Measurements from ENCODE around the gene MYLK2.

Gene MYLK2

DNA sequence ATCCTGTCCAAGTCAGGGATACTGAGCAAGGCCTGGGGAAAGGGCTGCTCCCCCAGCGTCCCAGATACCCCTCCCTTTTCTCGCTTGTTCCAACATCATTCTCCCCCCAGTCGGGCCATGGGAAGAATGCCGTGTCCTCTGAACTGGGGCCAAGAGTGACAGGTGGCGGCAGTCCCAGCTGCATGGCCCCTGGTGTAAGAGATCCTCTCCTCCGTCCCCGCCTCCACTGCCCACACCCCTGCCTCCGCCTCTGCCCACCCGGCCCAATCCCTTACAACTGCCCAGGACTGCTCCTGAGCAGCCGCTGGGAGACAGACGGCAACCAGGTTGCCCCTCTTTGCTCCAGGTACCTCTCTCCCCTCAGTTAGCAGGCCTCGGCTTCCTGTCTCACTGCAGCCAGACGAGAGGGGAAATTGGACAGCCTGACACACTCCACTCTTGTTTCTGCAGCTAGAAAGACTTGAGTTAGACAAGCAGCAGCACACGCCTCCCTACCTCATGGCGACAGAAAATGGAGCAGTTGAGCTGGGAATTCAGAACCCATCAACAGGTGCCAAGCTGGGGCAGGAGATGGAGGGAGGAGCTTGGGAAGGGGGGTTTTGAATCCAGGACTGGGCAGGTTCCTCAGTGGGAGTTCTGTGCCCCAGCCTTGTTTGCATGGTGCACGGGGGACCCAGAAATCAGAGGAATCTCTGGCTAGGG is at the start of gene MYLK2:
Gene MYLK2 (plus strand): TSS at position 274 of the 702 bp plus-strand sequence. CDS start 225 bp downstream, at position 499.
- H3K9ac ChIP-seq (ENCODE audit: low read length): no peak within 1 kb of the TSS
- no peak within 1 kb of the TSS for H3K27ac ChIP-seq (ENCODE audit: low read length)
- H3K4me1 ChIP-seq (ENCODE audit: control insufficient read depth, low read depth, low read length): peaks cover 3% of the 10 kb centered on the region
- H3K4me3 ChIP-seq (ENCODE audit: low read length): no peak within 1 kb of the TSS
- H3K27me3 ChIP-seq (ENCODE audit: control insufficient read depth, insufficient read depth, low read length): no peaks in the 10 kb centered on the region
- H3K36me3 ChIP-seq (ENCODE audit: control insufficient read depth, low read depth, low read length): no peaks in the 10 kb centered on the region
- no peaks in the 10 kb centered on the region for H3K9me3 ChIP-seq (ENCODE audit: control insufficient read depth, low read depth, low read length)

DNA sequence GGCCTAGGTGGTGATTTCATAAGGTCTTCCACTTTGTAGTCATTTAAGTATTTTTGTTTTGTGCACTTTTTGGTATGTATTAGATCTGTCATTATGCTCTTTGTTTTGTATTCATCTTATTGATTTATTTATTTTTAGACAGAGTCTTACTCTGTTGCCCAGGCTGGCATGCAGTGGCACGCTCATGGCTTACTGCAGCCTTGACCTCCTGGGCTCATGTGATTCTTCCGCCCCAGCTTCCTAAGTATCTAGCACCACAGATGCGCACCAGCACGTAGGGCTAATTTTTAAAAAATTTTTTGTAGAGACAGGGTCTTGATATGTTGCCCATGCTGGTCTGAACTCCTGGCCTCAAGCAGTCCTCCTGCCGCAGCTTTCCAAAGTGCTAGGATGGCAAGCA is 49.5 kb upstream of the MYLK2 start:
- no peak overlapping the region for H3K4me3 ChIP-seq (ENCODE audit: low read length)
- no peak overlapping the region for H3K9ac ChIP-seq (ENCODE audit: low read length)
- H3K4me1 ChIP-seq (ENCODE audit: control insufficient read depth, low read depth, low read length): no peaks in the 10 kb centered on the region
- H3K27ac ChIP-seq (ENCODE audit: low read length): no peak overlapping the region
- peaks cover 82% of the 10 kb centered on the region for H3K36me3 ChIP-seq (ENCODE audit: control insufficient read depth, low read depth, low read length)
- no peaks in the 10 kb centered on the region for H3K27me3 ChIP-seq (ENCODE audit: control insufficient read depth, insufficient read depth, low read length)
- H3K9me3 ChIP-seq (ENCODE audit: control insufficient read depth, low read depth, low read length): no peaks in the 10 kb centered on the region

DNA sequence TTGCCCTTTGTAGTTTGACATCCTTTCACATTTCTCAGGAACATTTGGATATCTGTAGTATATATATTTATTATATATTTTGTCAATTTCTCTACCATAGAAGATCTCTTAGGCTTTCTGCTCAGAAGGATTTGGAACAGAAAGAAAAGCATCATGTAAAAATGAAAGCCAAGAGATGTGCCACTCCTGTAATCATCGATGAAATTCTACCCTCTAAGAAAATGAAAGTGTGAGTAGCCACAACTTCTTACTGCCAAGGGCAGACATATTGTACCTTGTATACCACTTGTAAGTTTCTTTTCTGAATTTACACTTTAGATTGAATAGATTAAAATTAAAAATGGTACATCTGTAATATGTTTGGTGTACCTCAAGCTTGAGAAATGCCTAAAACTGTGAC is 48.9 kb upstream of the MYLK2 start:
- no peaks in the 10 kb centered on the region for H3K4me1 ChIP-seq (ENCODE audit: control insufficient read depth, low read depth, low read length)
- no peak overlapping the region for H3K9ac ChIP-seq (ENCODE audit: low read length)
- no peaks in the 10 kb centered on the region for H3K27me3 ChIP-seq (ENCODE audit: control insufficient read depth, insufficient read depth, low read length)
- H3K4me3 ChIP-seq (ENCODE audit: low read length): no peak overlapping the region
- H3K36me3 ChIP-seq (ENCODE audit: control insufficient read depth, low read depth, low read length): peaks cover 77% of the 10 kb centered on the region
- H3K27ac ChIP-seq (ENCODE audit: low read length): no peak overlapping the region
- no peaks in the 10 kb centered on the region for H3K9me3 ChIP-seq (ENCODE audit: control insufficient read depth, low read depth, low read length)

DNA sequence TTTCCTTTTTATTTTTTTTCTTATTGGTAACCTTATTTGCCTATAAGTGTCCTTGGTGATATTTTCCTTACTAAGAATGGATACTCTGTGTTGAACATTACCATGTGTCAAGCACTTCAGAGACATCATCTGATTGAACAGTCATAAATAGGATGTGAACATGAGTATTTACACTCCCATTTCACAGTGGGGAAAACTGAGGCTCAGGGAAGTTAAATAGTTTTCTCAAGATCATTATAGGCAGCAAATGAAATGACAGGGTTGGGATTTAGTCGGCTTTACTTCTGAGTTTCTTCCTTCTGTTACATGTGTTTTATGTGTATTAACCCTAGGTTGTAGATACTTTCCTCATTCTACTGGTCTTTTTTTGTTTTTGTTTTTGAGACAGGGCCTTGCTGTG is 44.7 kb upstream of the MYLK2 start:
- Histone ChIP-seq H3K36me3 (ENCODE audit: control insufficient read depth, low read depth, low read length) (peaks cover 76% of the 10 kb centered on the region), H3K9me3 (ENCODE audit: control insufficient read depth, low read depth, low read length) (no peaks in the 10 kb centered on the region), H3K27me3 (ENCODE audit: control insufficient read depth, insufficient read depth, low read length) (no peaks in the 10 kb centered on the region), H3K27ac (ENCODE audit: low read length) (no peak overlapping the region), H3K4me3 (ENCODE audit: low read length) (no peak overlapping the region), H3K9ac (ENCODE audit: low read length) (no peak overlapping the region), H3K4me1 (ENCODE audit: control insufficient read depth, low read depth, low read length) (no peaks in the 10 kb centered on the region)

DNA sequence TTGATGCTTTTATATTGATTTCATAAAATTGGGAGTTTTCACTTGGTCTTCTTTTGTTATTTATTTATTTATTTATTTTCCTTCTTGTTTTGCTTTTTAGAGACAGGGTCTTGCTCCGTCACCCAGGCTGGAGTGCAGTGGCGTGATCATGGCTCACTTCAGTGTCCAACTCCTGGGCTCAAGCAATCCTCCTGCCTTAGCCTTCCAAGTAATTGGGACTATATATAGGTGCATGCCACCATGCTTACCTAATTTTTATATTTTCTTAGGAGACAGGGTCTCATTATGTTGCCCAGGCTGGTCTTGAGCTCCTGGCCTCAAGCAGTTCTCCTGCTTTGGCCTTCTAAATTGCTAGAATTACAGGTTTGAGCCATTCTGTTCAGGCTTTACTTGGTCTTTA is 38.3 kb upstream of the MYLK2 start:
- Histone ChIP-seq H3K4me3 (ENCODE audit: low read length) (no peak overlapping the region), H3K27me3 (ENCODE audit: control insufficient read depth, insufficient read depth, low read length) (no peaks in the 10 kb centered on the region), H3K9me3 (ENCODE audit: control insufficient read depth, low read depth, low read length) (no peaks in the 10 kb centered on the region), H3K27ac (ENCODE audit: low read length) (no peak overlapping the region), H3K4me1 (ENCODE audit: control insufficient read depth, low read depth, low read length) (peaks cover 5% of the 10 kb centered on the region), H3K36me3 (ENCODE audit: control insufficient read depth, low read depth, low read length) (peaks cover 80% of the 10 kb centered on the region), H3K9ac (ENCODE audit: low read length) (no peak overlapping the region)

DNA sequence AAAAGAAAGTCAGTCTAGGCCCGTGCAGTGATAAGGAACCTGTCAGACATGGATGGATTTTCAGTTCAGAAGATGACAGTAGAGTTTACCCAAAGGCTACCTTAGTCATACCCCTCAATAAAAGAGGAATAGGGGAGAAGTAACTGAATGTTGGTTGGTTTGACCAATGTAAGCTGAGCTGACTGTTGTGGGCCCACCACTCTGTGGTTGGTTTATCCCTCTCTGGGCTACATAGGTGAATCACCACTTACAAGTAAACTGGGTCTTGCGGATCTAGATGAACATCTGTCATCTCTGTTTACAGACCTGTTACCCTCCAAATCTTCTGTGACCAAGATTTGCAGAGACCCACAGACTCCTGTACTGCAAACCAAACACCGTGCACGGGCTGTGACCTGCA is 37.2 kb upstream of the MYLK2 start:
- Histone ChIP-seq H3K9me3 (ENCODE audit: control insufficient read depth, low read depth, low read length) (no peaks in the 10 kb centered on the region), H3K4me3 (ENCODE audit: low read length) (no peak overlapping the region), H3K27me3 (ENCODE audit: control insufficient read depth, insufficient read depth, low read length) (no peaks in the 10 kb centered on the region), H3K9ac (ENCODE audit: low read length) (no peak overlapping the region), H3K4me1 (ENCODE audit: control insufficient read depth, low read depth, low read length) (peaks cover 5% of the 10 kb centered on the region), H3K27ac (ENCODE audit: low read length) (no peak overlapping the region), H3K36me3 (ENCODE audit: control insufficient read depth, low read depth, low read length) (peaks cover 85% of the 10 kb centered on the region)

DNA sequence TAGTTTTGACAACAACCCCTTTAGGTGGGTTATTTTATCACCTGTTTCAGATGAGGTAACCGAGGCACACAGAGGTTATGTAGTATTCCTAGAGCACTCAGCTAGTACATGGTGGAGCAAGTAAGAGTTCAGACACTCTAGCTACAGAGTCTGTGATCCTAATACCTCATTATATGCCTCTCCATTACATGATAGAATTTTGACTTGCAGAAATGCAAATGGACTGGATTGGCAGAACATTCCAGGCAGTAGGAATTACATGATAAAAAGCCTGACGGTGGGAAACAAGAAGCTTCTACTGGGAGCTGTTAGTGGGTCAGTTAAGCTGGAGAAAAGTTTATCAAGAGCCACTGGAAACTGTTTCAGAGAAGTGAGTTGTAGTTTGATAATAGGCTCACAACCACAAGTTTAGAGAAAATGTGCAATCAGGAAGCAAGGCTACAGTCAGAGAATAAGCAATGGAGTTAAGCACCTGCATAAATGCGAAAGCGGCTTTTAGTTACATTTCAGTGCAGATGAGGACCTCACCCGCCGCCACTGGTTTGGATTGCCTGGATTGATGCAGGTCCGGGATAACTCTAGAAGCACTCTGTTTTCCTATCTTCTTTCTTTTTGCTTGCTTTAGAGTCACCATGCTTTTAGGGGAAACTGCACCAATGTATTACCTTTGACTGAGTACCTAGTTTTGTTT is 34.7 kb upstream of the MYLK2 start:
- Histone ChIP-seq H3K36me3 (ENCODE audit: control insufficient read depth, low read depth, low read length) (peaks cover 80% of the 10 kb centered on the region), H3K9ac (ENCODE audit: low read length) (no peak overlapping the region), H3K9me3 (ENCODE audit: control insufficient read depth, low read depth, low read length) (no peaks in the 10 kb centered on the region), H3K27me3 (ENCODE audit: control insufficient read depth, insufficient read depth, low read length) (no peaks in the 10 kb centered on the region), H3K4me3 (ENCODE audit: low read length) (no peak overlapping the region), H3K27ac (ENCODE audit: low read length) (no peak overlapping the region), H3K4me1 (ENCODE audit: control insufficient read depth, low read depth, low read length) (peaks cover 5% of the 10 kb centered on the region)

DNA sequence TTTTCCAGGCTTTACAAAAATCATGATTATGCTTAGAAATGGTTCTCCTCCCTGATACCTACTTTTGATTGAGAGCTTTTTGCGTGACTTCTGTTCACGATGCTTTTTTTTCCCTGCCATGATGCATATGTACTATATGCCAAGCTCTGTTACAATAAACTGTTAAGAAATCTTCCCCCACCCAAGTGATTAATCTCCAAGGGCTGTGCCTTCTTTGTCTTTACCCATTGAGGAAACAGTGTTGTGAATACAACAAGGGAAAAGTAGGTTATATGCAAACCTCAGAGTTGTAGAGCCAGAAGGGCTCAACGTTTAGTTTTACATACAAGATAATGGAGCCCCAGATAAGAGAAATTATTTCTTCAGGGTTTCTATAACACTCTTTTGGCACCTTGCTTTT is 34.1 kb upstream of the MYLK2 start:
- Histone ChIP-seq H3K36me3 (ENCODE audit: control insufficient read depth, low read depth, low read length) (peaks cover 77% of the 10 kb centered on the region), H3K27me3 (ENCODE audit: control insufficient read depth, insufficient read depth, low read length) (no peaks in the 10 kb centered on the region), H3K4me3 (ENCODE audit: low read length) (no peak overlapping the region), H3K9ac (ENCODE audit: low read length) (no peak overlapping the region), H3K9me3 (ENCODE audit: control insufficient read depth, low read depth, low read length) (no peaks in the 10 kb centered on the region), H3K4me1 (ENCODE audit: control insufficient read depth, low read depth, low read length) (peaks cover 5% of the 10 kb centered on the region), H3K27ac (ENCODE audit: low read length) (no peak overlapping the region)

DNA sequence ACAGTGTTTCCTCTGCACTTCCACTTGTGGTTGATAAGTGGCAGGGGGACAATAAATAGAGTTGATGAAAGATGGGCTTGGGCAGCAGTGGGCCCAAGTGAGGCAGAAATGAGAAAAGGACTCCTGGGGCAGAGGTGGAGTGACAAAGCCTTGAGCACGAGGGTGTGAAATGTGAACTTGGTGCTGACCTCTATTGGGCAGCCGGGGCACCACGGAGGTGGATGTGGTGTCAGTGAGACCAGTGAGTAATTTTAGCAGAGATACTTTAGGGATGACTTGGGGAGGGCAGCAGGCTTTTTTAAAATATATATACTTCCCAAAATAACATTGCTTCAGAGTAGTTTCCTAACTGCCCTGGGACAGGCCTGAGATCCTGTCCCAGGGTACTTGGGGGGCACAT is 30.6 kb upstream of the MYLK2 start:
- no peaks in the 10 kb centered on the region for H3K9me3 ChIP-seq (ENCODE audit: control insufficient read depth, low read depth, low read length)
- no peak overlapping the region for H3K27ac ChIP-seq (ENCODE audit: low read length)
- no peaks in the 10 kb centered on the region for H3K27me3 ChIP-seq (ENCODE audit: control insufficient read depth, insufficient read depth, low read length)
- H3K4me1 ChIP-seq (ENCODE audit: control insufficient read depth, low read depth, low read length): peaks cover 5% of the 10 kb centered on the region
- no peak overlapping the region for H3K9ac ChIP-seq (ENCODE audit: low read length)
- H3K4me3 ChIP-seq (ENCODE audit: low read length): no peak overlapping the region
- H3K36me3 ChIP-seq (ENCODE audit: control insufficient read depth, low read depth, low read length): peaks cover 84% of the 10 kb centered on the region

DNA sequence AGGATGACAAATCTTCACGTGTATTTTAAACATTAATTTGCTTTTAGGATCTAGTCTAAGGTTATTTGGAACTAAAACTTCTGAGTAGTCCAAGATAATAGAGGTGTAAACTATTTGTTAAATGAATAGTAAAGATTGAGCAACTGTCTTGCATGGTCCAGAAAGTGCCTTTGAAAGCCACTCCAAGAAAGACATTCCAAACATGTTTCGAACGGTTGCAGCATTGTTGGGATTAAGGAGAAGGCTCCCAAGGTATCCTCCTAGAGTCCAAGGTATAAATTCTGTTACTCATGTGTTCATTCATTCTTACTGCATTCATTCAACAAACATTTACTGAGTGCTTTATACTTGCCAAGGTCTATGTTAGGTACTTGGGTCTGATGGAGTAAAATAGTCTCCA is 28.8 kb upstream of the MYLK2 start:
- Histone ChIP-seq H3K4me3 (ENCODE audit: low read length) (no peak overlapping the region), H3K9ac (ENCODE audit: low read length) (no peak overlapping the region), H3K27me3 (ENCODE audit: control insufficient read depth, insufficient read depth, low read length) (no peaks in the 10 kb centered on the region), H3K9me3 (ENCODE audit: control insufficient read depth, low read depth, low read length) (no peaks in the 10 kb centered on the region), H3K27ac (ENCODE audit: low read length) (no peak overlapping the region), H3K36me3 (ENCODE audit: control insufficient read depth, low read depth, low read length) (peaks cover 85% of the 10 kb centered on the region), H3K4me1 (ENCODE audit: control insufficient read depth, low read depth, low read length) (no peaks in the 10 kb centered on the region)

DNA sequence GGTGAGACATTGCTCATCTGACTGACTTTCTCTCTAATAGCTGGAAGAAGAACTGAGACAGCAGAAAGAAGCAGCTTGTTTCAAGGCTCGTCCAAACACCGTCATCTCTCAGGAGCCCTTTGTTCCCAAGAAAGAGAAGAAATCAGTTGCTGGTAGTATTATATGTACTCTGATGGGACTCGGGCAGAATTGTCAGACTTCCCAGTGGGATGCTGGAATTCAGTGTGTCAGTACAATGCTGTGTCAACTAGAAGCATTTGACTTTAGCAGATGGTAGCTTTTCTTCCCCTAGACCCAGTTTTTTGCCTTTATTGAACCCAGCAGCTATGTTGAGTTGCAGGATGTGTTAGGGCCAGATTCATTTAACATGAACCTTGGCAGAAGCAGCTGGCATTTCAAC is 21.8 kb upstream of the MYLK2 start:
- no peak overlapping the region for H3K27ac ChIP-seq (ENCODE audit: low read length)
- no peak overlapping the region for H3K4me3 ChIP-seq (ENCODE audit: low read length)
- H3K9ac ChIP-seq (ENCODE audit: low read length): no peak overlapping the region
- no peaks in the 10 kb centered on the region for H3K27me3 ChIP-seq (ENCODE audit: control insufficient read depth, insufficient read depth, low read length)
- no peaks in the 10 kb centered on the region for H3K4me1 ChIP-seq (ENCODE audit: control insufficient read depth, low read depth, low read length)
- H3K36me3 ChIP-seq (ENCODE audit: control insufficient read depth, low read depth, low read length): peaks cover 96% of the 10 kb centered on the region
- H3K9me3 ChIP-seq (ENCODE audit: control insufficient read depth, low read depth, low read length): no peaks in the 10 kb centered on the region

DNA sequence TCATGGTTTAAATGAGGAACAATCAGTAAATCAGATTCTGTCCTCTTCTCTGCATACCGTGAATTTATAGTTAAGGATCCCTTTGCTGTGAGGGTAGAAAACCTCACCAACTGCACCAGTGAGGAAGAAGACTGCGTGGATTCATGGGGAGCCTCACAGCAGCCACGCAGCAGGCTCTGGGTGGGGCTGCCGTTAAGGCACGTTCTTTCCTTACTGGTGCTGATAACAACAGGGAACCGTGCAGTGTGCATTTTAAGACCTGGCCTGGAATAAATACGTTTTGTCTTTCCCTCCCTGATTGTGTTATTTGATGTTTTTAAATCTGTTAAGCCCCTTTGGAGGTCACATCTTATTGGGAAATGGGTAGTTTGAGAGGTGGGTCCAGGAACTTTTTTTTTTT is 17.6 kb upstream of the MYLK2 start:
- Histone ChIP-seq H3K27ac (ENCODE audit: low read length) (no peak overlapping the region), H3K36me3 (ENCODE audit: control insufficient read depth, low read depth, low read length) (peaks cover 79% of the 10 kb centered on the region), H3K4me3 (ENCODE audit: low read length) (no peak overlapping the region), H3K9ac (ENCODE audit: low read length) (no peak overlapping the region), H3K27me3 (ENCODE audit: control insufficient read depth, insufficient read depth, low read length) (no peaks in the 10 kb centered on the region), H3K9me3 (ENCODE audit: control insufficient read depth, low read depth, low read length) (no peaks in the 10 kb centered on the region), H3K4me1 (ENCODE audit: control insufficient read depth, low read depth, low read length) (no peaks in the 10 kb centered on the region)

Data from iPS-18a (cell line).